Testis (tissue), 3 donors: Measurements from ENCODE around the gene LTB4R. TPM values are rescaled to one million over a fixed set of nuclear protein-coding genes. Genes with fewer than 3 reads are reported as not detected.

ENCODE experiments used
- DNase-seq: peaks from one replicate; pipeline ENCODE4 v3.0.0-alpha.2; 2019
- H3K27ac ChIP-seq, 2 donors: fragments of 200-600 bp; sonication (generic); one replicate each; pipeline ENCODE4 v1.5.1; 2019
- H3K27me3 ChIP-seq: fragments of 200-600 bp; sonication (generic); one replicate; pipeline ENCODE4 v1.5.1; 2019
- H3K36me3 ChIP-seq: fragments of 200-600 bp; sonication (generic); one replicate; pipeline ENCODE4 v1.5.1; 2017; ENCODE audit warnings: low read depth; ENCODE audit errors: missing control alignments
- H3K4me1 ChIP-seq: fragments of 200-600 bp; sonication (generic); one replicate; pipeline ENCODE4 v1.5.1; 2019
- H3K4me3 ChIP-seq, 2 donors: fragments of 200-600 bp; sonication (generic); one replicate each; pipeline ENCODE4 v1.5.1; 2017 to 2019
- H3K9me3 ChIP-seq: fragments of 200-600 bp; sonication (generic); one replicate; pipeline ENCODE4 v1.5.1; 2017
- POLR2A ChIP-seq: fragments of 450-650 bp; IDR thresholded peaks from one replicate; pipeline ENCODE4 v1.6.1; 2017; ENCODE audit warnings: antibody characterized with exemption, mild to moderate bottlenecking, moderate library complexity
- WGBS, 2 donors: methylation state at CpG; one replicate each; pipeline ENCODE4 v1.1.5; 2018; 5-methylcytosine and 5-hydroxymethylcytosine counted together
- intact Hi-C: fragments of 100-400 bp; cut with DNase I; formaldehyde crosslinking; loops from one replicate; pipeline ENCODE4 v1.15.1; 2023; ENCODE audit warnings: low total_unique reads
- polyA plus RNA-seq: library from polyadenylated mRNA; stranded (reverse); fragments of 350-450 nt; fragmentation: Illumina TruSeq; extraction: RNeasy Lipid Tissue Mini Kit (QIAGEN cat#74804); gene quantifications from one replicate; pipeline ENCODE4 v1.2.3, GENCODE V29; 2014; ENCODE audit warnings: low read depth, low replicate concordance; ENCODE audit not compliant: insufficient read depth
- total RNA-seq, 2 donors: library from RNA; depleted of rRNA; stranded (reverse); fragments of >200 nt; gene quantifications; one replicate each; pipeline ENCODE4 v1.2.3, GENCODE V29; 2016
- TF ChIP-seq, protein P1 (sequence below), 3 experiments: fragments of 450-650 bp in 2 of 3; fragments of 200-600 bp in 1 of 3; sonication (generic) in 1 of 3; IDR thresholded peaks; one replicate each; pipeline ENCODE4 v1.5.1; 2016 to 2019; ENCODE audit warnings: antibody characterized with exemption in 3 of 3, mild to moderate bottlenecking in 2 of 3, moderate library complexity in 1 of 3

The LTB4R gene
- total and polyA plus RNA-seq, 3 donors from 2014 or later = 5.5 to 10.9 (median 10.3) TPM

DNA sequence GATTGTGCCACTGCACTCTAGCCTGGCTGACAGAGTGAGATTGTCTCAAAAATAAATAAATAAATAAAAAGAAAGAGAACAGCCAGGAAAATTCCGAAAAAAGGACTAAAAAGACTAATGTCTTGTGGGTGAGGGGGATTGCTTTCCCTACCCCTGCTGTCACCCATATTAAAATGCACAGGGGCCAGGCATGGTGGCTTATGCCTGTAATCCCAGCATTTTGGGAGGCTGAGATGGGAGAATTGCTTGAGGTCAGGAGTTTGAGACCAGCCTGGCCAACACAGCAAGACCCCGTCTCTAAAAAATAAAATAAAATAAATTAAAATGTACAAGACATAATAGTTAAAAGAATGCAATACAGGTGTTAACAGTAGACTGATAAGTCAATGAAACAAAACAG, 17.8 kb upstream of the LTB4R start:
- no peak for DNase-seq
- Histone ChIP-seq H3K27me3 (no peaks in the 10 kb centered on the region), H3K9me3 (no peaks in the 10 kb centered on the region), H3K27ac (no peak overlapping the region), H3K4me1 (no peaks in the 10 kb centered on the region), H3K4me3 (no peak overlapping the region), H3K36me3 (no peaks in the 10 kb centered on the region)
- intact Hi-C loops = no loop called here
- 91 to 93% methylated on average over 2 of the region's 2 CpGs for WGBS, 2 donors
- TF ChIP-seq POLR2A = no peak
- TF ChIP-seq, protein P1, sequence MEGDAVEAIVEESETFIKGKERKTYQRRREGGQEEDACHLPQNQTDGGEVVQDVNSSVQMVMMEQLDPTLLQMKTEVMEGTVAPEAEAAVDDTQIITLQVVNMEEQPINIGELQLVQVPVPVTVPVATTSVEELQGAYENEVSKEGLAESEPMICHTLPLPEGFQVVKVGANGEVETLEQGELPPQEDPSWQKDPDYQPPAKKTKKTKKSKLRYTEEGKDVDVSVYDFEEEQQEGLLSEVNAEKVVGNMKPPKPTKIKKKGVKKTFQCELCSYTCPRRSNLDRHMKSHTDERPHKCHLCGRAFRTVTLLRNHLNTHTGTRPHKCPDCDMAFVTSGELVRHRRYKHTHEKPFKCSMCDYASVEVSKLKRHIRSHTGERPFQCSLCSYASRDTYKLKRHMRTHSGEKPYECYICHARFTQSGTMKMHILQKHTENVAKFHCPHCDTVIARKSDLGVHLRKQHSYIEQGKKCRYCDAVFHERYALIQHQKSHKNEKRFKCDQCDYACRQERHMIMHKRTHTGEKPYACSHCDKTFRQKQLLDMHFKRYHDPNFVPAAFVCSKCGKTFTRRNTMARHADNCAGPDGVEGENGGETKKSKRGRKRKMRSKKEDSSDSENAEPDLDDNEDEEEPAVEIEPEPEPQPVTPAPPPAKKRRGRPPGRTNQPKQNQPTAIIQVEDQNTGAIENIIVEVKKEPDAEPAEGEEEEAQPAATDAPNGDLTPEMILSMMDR (IDR thresholded peaks at IDR 0.05) = no peak

DNA sequence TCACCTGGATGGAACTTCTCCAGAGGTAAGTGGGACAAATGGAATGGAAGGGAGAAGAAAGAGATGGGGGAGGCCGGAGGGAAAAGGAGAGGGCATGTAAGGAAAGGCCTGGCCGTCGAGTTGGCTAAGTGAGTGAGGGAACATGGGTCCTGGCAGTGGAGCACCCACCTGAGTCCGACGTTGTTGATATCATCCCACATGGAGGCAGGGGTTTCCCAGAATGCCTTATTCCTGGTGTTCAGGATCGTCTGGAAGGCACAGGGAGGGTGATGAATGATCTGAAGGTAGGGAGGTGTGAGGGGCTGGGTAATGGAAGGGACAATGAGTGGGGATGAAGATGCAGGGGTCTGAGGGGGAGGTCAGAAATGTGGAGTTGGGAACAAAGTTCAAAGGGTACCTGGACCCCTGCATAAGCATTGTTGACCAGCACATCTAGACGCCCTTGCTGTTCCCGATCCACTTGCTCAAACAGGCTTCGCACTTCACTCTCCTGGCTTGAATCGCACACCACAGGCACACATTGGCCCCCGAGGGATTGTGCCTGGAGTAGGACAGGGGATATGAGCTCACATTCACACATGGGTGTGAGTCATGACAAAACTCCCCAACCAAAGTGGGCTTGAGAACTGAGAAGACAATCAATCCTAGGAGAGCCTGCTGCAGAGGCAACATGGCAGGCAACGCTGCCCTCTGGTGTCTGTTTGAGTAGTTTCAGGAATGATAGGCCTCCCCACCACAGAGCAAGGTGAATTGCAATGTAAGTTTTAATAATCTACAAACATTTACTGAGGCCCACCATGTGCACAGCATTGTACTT, 14.8 kb upstream of the LTB4R start:
- DNase-seq = peak; percentile 74
- WGBS, 2 donors = 59 to 72% methylated on average over 12 of the region's 12 CpGs
- TF ChIP-seq POLR2A = no peak
- TF ChIP-seq, protein P1 (IDR thresholded peaks at IDR 0.05) = peak; percentile 50 to 57 (median 55)
- Histone ChIP-seq H3K9me3 (no peaks in the 10 kb centered on the region), H3K27me3 (no peaks in the 10 kb centered on the region), H3K27ac (no peak overlapping the region), H3K36me3 (no peaks in the 10 kb centered on the region), H3K4me3 (no peak overlapping the region), H3K4me1 (peaks cover 9% of the 10 kb centered on the region)
- intact Hi-C loops = no loop called here

DNA sequence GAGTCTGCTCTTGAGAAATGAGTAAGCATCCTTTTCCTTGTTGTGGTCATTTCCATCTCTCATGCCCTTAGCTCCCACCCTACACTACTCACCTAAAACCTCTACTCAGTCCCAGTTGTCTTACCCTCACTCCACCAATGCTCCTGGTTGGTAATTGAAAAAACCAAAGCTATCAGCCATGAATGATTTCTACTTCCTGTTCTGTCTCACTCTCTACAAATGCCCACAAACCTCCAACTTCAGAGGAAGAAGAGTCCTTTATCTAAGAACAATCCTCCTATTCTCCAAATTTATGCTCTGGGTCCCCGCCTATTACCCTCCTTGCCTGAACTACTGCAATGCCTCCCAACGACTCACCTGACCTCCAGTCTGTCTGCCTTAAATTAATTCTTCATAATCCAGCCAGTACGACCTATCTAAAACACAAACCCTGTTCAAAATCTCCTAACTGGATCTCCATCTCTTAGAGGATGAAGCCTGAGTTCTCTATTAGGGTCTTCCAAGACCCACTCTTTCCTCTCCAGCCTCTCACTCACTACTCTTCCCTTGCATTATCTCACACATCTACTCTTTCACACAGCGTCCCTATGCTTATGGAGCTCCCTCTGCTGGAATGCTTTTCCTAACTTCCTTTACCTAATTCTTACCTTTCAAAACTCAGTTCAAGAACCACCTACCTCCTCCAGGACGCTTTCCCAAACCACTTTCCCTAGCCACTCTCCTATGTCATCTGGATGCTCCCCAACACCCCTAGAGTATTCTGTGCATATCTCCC, 13.9 kb upstream of the LTB4R start:
- WGBS, 2 donors = 64 to 66% methylated on average over 5 of the region's 5 CpGs
- intact Hi-C loops = no loop called here
- no peaks in the 10 kb centered on the region for H3K27me3 ChIP-seq
- H3K4me1 ChIP-seq = peaks cover 9% of the 10 kb centered on the region
- DNase-seq = no peak
- H3K27ac ChIP-seq = no peak overlapping the region
- H3K9me3 ChIP-seq = no peaks in the 10 kb centered on the region
- no peak overlapping the region for H3K4me3 ChIP-seq
- no peaks in the 10 kb centered on the region for H3K36me3 ChIP-seq
- TF ChIP-seq, protein P1 (IDR thresholded peaks at IDR 0.05) = no peak
- no peak for TF ChIP-seq POLR2A

DNA sequence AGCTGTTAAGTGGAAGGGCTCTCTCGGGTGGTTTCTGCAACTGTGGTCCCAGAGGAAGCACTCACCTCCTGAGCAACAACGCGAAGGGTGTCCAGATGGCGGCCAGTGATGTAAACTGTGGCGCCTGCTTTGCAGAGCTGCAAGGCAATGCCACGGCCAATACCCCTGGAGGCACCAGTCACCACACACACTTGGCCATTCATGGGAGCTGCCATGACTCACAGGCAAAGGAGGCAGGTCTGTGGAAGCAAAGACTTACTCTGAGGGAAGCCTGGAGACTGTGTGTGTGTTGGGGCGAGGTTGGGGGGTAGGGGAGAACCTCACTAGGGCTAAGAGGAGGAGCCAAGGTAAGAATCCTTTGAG, 12.4 kb upstream of the LTB4R start:
- TF ChIP-seq, protein P1 (IDR thresholded peaks at IDR 0.05) = no peak
- no peak for TF ChIP-seq POLR2A
- H3K9me3 ChIP-seq = no peaks in the 10 kb centered on the region
- H3K36me3 ChIP-seq = no peaks in the 10 kb centered on the region
- no peaks in the 10 kb centered on the region for H3K27me3 ChIP-seq
- DNase-seq = no peak
- H3K27ac ChIP-seq = peak overlapping the region; percentile 65 to 82
- WGBS, 2 donors = 39 to 46% methylated on average over 7 of the region's 7 CpGs
- intact Hi-C loops = no loop called here
- peak overlapping the region; percentile 73 to 89 for H3K4me3 ChIP-seq
- peaks cover 9% of the 10 kb centered on the region for H3K4me1 ChIP-seq
